HG03066 (cell line): Measurements from ENCODE around the gene OGFOD3.
"Not testable (repeated sequence)": the region's sequence is repeated elsewhere in the genome, so short reads cannot be mapped to it uniquely, and the experiment has no call there.

Source experiments
- ATAC-seq: cut with Tn5 transposase; IDR thresholded peaks from one replicate; pipeline ENCODE4 v1.9.1; 2021; ENCODE audit warnings: low read depth; ENCODE audit not compliant: unreplicated experiment

The OGFOD3 gene

DNA sequence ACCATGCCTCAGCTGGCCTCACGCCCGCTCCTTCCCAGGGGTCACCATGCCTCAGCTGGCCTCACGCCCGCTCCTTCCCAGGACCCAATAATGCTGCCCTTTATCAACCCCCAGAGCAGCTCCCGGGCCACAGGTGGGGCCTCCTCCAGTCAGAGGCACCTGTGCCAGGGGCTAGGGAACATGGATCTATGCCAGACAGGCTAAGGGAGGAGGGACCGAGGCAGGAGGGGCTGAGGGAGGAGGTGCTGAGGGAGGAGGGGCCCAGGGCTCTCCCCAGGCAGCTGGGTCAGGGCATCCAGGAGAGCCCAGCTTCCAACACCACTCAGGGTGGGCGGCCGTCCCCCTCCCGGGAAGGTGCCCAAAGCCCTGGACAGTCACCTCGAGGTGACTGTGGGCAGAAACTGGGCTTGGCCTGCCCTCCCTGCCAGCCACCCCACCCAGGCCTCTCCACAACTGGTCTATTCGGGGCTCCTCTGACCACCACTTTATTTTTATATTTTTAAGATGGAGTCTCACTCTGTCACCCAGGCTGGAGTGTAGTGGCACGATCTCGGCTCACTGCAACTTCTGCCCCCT is 27.4 kb downstream of the OGFOD3 start:
- no peak for ATAC-seq

DNA sequence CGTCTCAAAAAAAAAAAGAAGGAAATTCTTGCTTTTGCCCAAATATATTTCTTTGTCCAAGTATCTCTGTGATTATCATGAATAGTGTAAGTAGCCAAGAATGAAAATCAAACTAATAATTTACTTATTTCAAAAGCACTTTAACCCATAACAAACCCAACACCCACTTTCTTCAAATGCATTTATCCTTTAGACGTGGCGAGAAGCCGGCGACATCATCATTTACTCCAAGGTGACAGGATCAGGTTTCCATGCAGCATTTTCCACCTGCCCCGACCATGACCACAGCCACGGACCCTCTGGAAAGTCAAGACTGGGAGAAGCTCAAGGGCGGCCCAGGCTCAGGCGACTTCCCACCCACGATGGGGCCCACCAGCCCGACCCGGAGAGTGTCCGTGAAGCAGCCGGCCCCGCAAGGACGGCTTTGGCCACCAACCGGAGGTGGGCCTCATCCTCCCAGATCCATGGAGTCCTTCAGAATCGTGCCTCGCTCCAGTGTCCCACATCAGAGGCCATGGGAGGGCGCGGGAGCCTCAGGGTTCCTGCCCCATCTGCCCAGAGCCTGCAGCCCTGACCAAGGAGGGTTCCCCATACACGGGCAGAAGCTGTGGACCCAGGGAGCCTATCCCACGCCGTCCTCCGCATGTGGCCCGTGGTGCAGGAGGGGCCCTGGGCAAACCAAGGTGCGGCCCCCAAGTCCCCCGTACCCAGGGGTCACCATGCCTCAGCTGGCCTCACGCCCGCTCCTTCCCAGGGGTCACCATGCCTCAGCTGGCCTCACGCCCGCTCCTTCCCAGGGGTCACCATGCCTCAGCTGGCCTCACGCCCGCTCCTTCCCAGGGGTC is 28.1 kb downstream of the OGFOD3 start:
- ATAC-seq: no peak

DNA sequence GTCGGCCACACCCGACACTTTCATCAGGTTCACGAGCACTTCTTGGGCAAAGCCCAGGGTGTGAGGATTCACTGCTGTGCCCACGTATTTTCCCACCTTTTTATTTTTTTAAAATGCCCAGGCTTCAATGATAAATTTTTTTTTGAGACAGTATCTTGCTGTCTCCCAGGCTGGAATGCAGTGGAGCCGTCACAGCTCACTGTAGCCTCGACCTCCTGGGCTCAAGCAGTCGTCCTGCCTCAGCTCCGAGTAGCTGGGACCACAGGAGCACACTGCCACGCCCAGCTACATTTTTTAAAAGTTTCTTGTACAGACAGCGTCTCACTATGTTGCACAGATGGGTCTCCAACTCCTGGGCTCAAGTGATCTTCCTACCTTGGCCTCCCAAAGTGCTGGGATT is 29.0 kb downstream of the OGFOD3 start:
- no peak for ATAC-seq

DNA sequence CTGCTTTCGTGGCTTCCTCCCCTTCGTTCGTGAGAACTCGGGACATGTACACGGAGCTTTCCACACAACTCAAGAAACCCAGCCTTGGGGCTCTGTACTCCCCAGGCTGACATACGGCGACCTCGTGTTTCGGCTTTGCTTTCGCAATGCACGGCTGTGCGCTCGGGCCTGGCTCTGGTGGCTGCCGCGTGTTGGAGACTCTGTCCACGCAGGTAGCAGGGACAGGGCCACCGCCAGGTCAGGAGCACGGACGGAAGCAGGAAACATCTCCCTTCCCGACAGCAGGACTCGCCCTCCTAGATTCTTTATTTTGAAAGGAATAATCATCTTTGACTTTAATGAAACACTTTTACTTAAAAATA is 29.5 kb downstream of the OGFOD3 start:
- ATAC-seq: no peak

DNA sequence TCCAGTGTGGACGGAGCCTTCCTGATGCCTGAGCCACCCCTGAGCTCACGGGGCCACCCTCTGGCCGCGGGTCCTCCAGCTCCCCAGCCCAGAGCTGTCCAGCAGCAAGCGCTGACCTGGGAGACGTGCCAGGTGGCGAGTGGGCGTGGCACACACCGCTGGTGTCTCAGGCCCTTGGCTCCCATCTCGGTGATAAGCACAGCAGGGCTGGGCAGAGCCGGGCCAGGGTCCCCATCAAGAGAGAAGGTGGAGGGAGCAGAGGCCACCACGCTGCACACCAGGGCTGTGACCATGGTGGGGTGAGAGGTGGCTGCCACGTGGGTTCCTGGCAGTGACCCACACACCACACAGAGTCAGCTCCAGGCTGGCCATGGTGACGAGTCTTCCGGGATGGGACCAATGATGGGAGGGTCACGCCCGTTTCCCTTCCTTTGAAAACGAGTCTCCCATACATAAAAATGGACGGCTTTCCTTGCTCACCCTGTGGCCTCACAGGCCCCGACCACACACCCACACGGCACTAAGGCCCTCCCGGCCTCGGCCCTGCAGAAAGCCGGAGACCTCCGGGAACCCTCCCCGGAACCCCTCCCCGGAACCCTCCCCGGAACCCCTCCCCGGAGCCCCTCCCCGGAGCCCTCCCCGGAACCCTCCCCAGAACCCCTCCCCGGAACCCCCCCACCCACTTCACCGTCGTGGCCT is 30.0 kb downstream of the OGFOD3 start:
- no peak for ATAC-seq

DNA sequence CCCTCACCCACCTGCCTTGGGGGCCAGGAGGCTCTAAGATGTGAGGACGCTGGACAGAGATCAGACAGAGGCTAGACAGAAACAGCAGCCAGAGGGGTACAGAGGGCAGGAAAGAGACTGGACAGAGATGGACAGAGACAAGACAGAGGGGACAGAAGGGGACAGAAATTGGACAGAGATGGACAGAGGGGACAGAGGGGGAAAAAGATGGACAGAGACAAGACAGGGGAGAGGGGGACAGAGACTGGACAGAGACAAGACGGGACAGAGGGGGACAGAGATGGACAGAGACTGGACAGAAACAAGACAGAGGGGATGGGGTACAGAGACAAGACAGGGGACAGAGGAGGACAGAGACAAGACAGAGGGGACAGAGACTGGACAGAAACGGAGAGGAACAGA is 30.7 kb downstream of the OGFOD3 start:
- no peak for ATAC-seq

DNA sequence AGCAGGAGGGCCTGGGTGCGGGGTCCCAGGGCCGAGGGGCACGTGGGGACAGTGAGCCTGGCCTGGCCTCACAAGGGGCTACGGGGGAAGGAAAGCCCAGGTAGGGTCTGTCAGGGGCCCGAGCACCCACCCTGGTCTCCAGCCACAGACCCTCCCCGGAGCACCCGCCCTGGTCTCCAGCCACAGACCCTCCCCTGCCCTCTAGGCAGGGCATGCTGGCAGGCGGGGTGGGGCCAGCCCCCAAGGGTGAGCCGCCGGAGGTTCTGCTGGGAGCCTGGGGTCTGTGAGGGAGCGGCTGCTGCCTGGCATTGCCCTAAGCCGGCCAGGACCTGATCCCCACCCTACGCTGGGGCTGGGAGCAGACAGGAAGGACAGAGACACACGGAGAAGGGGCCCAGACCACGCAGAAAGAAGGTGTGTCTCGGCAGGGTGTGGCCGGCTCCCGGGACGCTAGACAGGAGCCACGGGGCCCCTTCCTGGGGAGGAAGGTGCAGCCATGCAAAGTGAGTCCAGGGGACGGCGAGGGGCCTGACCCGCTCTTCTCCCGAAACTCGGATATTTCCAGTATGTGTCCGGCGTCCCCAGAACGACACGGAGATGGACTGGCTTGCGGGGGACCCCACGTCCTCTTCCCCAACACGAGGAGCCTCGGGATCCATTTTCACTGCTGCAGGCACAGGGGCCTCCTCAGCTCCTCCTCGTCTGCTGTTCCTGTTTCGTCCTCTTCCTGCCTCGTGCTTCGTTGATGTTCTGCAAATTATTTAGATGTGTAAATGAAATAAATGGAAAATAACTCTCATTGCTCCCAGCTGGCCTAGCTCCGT is 31.3 kb downstream of the OGFOD3 start:
- ATAC-seq: no peak

DNA sequence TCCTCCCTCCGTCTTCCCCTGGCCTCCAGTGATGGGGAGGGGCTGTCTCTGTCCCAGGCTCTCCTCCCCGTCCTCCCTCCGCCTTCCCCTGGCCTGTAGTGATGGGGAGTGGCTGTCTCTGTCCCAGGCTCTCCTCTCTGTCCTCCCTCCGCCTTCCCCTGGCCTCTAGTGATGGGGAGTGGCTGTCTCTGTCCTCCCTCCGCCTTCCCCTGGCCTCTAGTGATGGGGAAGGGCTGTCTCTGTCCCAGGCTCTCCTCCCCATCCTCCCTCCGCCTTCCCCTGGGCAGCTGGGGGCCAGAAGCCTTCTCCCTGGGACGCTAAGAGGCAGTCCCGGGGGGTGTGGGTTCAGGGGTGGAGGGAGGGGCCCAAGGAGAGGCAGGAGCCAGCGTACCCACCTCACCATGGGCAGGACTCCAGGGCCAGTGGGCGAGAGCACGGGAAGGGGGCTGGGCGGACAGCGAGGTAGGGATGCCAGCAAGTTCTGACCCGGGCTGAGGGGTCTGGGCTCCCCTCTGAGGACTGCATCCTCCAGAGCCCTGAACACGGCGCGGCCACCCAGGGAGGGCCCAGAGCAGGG is 32.0 kb downstream of the OGFOD3 start:
- ATAC-seq: no peak

DNA sequence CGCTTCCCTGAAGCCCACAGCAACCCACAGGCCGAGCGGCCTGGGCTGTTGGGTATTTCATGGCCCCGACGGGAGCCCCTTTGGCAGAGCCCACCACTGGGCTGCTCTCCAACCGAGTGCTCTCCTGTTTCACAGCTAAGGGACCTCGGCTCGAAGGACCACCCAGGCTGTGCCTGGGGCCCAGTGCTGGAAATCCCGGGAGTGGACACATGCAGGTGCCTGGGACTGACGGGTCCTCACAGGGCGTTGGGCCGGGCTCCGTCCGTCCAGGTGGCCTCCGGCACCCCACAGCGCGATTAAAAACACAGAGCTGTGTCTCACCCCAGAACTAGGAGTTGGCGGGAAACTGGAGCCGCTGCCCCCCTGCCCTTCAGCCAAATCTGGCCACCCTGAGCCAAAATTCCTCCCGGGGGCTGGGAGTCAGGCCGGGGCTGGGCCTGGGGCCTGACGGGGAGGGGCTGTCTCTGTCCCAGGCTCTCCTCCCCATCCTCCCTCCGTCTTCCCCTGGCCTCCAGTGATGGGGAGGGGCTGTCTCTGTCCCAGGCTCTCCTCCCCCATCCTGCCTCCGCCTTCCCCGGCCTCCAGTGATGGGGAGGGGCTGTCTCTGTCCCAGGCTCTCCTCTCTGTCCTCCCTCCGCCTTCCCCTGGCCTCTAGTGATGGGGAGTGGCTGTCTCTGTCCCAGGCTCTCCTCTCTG is 32.7 kb downstream of the OGFOD3 start:
- no peak for ATAC-seq

DNA sequence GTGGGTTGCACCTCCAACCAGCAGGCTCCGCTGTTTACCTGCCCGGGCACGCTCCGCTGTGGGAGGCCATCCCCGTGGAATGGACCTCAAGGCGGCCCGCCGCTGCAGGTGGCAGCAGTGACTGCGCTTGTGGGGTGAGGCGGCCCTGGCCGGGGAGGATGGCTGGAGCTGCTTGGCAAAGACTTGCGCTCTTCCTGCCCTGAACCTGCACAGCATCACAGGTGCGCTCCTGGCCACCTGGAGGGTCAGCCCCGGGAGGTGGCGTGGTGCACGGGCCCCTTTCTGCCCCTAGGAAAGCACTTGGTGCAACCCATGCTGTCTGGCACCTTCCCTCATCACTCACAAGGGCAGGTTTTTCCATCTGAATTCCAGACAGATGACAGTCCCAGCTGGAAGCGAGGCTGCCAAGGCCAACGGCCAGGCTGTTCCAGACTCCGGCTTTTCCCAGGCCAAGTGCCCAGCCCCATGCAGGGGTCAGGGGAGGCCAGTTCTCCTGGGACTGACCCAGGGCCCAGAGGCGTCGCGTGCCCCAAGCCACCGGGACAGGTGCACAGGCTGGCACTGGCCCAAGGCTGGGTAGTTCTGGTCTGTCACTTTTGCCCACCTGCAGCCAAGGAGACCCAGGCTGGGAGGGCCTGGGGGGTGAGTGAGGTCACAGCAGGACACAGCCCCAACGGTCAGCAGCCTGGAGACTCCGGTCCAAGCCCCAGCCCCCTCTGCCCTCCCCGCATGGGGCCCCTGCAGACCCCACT is 33.5 kb downstream of the OGFOD3 start:
- no peak for ATAC-seq

DNA sequence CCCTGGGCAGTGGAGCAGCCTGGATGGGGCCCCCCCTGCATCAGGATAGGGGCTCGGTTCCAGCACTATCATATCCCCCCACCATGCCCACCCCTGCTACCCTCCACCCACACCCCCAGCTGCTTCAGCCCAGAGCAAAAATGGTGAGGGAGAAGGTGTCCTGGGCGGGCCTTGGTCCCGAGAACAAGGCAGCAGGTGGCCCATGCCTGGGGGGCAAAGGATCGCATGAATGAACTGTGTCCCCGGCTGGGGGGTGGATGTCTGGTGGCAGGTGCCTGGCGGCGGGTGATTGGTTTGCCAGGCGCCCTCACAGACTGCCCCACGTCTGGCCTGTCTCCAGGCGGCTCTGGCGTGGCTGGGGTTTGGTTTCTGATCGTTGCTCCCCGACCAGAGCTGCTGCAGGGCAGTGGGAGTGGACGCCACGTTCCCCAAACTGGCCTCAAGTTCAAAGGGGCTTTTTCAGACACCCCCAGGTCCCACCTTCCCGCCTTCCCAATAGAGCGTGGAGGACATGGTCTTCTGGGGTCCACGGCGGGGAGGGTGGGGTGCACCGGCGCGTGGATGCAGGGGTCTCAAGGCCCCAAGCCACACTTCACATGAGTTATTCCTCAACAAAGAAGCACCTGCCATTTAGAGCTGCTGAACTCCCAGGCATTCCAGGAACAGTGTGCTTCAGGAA is 34.2 kb downstream of the OGFOD3 start:
- no peak for ATAC-seq

DNA sequence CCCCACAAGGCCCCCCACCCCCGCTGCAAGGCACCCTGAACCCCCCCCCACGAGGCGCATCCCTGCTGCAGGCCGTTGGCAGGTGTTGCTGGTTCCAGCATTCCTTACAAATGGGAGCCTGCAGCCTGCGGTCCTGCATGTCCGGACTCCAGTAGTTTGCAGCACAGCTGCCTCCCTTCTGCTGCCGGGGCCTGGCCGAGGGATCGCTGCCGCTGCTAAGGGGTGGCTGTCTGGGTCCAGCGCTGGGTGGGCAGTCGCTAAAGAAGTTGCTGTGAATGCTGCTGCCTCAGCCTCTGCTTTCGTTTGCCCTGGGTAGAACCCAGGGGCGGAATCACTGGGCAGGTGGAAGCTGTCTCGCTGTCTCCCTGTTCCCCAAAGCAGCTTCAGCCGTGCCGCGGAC is 35.0 kb downstream of the OGFOD3 start:
- no peak for ATAC-seq

DNA sequence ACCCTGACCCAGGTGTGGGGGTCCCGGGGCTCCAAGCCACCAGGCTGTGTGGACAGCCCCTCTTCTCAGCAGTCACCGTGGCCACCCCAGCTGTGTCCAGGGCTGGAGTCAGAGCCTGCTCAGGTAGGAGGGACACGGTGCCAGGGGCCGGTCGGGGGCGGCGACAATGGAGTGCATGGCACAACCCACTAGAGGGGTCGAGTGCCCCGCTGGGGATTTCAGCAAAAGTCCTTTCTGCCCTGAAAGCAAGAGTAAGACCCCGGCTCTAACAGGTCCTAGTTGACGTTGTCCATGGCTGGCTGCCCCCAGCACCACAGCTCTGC is 35.5 kb downstream of the OGFOD3 start:
- ATAC-seq: no peak

DNA sequence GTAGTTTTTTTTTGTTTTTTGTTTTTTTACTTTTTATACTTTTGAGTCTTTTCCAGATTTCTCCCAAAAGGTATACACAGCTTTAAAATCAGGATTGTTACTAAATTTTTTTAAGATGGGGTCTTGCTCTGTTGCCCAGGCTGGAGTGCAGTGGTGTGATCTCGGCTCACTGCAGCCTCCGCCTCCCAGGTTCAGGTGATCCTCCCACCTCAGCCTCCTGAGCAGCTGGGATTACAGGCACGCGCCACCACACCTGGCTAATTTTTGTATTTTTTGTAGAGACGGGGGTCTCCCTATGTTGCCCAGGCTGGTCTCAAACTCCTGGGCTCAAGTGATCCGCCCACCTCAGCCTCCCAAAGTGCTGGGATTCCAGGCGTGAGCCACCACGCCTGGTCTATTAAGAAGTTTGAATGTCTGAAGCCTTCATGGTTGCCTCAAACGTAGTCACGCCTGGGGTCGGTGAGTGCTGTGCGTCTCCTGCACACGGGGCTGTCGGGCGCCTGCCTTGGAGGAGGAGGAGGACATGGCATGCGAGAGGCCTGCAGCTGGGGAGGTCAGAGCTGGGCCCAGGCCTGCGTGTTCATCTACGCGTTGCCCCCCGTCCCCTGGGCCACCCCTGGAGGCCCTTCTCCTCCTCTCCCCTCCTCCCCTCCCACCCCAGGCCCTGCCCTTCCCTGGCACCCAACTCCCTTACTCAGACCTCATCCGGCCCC is 36.0 kb downstream of the OGFOD3 start:
- not testable (repeated sequence) for ATAC-seq

DNA sequence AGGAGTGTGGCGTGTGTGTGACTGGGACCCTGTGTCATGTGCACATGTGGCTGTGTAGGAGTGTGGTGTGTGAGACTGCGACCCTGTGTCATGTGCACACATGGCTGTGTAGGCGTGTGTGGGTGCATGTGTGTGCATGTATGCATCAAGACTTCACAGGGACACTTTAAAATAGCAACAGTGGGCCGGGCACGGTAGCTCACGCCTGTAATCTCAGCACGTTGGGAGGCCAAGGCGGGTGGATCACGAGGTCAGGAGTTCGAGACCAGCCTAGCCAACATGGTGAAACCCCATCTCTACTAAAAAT is 36.7 kb downstream of the OGFOD3 start:
- not testable (repeated sequence) for ATAC-seq

DNA sequence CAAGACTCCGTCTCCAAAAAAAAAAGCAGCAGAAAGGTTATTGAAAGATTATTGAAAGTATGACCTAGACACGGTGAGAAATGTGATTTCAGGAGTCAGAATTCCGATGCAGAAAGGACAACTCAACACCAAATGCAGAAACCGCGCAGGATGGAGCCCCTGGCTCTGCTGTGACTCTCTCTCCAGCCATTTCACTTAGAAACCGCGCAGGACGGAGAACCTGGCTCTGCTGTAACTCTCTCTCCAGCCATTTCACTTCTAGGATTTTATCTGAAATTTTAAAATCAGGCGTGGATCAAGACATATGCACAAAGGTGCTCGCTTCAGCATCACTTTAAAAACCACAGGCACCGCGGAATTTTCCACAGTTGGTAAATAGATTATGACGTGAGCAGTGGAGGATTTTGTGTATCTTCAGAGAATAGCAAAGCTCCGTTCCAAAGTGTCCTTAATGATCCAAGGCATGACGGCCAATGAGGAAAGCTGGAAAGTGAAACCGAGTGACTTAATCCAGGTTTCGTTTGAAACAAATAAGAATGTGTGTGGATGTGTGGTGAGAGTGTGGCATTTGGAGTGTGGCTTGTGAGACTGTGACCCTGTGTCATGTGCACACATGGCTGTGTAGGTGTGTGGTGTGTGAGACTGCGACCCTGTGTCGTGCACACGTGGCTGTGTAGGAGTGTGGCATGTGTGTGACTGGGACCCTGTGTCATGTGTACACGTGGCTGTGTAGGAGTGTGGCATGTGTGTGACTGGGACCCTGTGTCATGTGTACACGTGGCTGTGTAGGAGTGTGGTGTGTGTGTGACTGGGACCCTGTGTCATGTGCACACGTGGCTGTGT is 37.3 kb downstream of the OGFOD3 start:
- ATAC-seq: no peak

DNA sequence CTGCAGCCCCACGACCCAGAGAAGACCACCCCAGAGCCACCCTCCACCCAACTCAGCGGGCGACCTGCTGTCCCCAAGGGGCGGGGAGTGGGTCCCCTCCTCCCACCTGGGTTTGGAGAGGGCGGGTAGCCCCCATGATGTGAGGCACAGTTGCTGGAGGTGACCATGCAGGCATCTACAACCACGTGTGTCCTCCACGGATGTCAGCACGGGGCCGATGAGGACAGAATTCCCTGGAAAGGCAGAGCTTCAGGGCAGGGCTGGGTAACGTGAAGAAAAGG is 39.7 kb downstream of the OGFOD3 start:
- ATAC-seq: no peak
